ENCODE data around the gene PCSK1.

Gene PCSK1

DNA sequence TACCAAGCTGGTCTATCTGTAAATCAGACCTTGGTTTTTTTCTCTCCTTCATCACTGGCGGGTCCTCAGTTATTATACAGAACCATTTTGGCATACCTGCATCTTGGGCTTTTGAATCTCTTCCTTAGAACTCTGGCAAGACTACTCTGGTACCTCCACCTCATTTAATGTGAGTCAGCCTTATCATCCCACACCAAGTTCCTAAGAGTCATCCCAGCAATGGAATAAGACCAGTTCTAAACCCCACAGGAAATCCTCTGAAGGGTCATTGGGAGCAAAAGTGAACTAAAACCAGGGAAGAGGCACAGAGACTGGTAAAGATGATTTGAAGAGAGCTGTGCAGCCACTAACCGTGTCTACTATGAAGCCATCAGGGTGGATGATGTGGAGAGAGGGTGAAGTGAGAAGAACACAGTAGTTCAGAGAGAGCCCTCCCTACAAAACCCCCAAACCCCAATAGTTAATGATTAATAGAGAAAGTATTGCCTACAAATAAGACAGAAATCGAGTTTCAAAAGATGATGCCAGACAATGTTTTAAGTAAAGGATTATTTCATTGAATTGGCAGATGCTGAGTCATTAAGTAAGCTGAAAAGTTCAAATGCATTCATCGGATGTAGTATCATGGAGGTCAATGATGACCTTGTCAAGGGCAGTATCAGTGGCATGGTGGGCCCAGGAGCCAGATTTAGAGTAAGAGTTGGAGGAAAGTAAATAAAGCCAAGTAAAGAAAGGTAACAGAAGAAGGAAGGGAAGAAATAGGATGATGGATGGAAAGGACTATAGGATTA, 85.4 kb downstream of the PCSK1 start:
- DNase-seq (ENCODE audit: low read depth in 2 of 2): peak in 1 of 2 donors; percentile 48
- H3K4me3 ChIP-seq (replicated peaks in 1 of 2; ENCODE audit: low read depth in 2 of 2, low read length in 2 of 2): no peak overlapping the region
- TF ChIP-seq, protein P1, sequence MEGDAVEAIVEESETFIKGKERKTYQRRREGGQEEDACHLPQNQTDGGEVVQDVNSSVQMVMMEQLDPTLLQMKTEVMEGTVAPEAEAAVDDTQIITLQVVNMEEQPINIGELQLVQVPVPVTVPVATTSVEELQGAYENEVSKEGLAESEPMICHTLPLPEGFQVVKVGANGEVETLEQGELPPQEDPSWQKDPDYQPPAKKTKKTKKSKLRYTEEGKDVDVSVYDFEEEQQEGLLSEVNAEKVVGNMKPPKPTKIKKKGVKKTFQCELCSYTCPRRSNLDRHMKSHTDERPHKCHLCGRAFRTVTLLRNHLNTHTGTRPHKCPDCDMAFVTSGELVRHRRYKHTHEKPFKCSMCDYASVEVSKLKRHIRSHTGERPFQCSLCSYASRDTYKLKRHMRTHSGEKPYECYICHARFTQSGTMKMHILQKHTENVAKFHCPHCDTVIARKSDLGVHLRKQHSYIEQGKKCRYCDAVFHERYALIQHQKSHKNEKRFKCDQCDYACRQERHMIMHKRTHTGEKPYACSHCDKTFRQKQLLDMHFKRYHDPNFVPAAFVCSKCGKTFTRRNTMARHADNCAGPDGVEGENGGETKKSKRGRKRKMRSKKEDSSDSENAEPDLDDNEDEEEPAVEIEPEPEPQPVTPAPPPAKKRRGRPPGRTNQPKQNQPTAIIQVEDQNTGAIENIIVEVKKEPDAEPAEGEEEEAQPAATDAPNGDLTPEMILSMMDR (IDR thresholded peaks at IDR 0.05; ENCODE audit: low read depth, low read length): no peak

DNA sequence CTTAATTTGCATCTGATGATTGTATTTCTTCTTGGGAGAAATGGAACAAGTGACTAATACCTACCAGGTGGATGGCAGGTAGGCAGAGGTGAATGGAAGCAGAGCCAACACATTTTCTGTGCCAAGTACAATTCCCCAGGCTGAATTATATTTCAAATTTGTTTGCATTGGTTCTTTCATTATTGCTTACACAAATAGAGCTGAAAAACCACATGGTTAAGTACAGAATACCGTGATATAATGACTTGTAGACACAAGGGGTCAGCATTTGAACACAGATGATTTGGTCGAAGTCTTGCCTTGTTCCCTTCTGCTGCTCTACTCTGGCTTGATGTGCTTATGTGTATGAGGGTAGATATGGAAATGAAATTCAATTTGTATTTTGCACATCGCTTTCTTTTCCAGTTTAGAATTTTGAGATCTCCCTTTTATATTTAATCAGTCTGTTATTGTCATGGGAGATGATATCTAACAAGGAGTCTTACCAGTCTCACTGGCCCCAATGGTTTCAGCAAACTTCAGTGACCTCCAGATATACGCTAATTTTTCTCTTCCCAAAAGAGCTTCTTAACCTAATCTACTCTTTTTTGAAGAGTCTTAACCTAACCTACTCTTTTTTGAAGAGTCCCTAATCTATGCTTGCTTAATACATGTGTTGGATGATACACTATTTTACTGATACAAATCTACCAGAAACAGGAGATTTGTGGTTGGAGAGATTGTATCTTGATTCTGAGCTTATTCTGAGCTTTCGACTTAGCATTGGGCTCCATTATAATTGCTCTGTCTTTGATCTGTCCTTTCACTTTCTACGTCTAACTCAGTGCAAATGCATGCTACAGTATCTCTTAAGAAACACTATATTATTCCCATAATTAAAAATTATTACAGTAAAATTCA, 88.1 kb downstream of the PCSK1 start:
- no peak overlapping the region for H3K4me3 ChIP-seq (replicated peaks in 1 of 2; ENCODE audit: low read depth in 2 of 2, low read length in 2 of 2)
- TF ChIP-seq, protein P1 (IDR thresholded peaks at IDR 0.05; ENCODE audit: low read depth, low read length): peak; percentile 38
- peak; percentile 92 for DNase-seq (ENCODE audit: low read depth in 2 of 2)

- TF ChIP-seq, protein P1 (IDR thresholded peaks at IDR 0.05; ENCODE audit: low read depth, low read length): no peak
- no peak for DNase-seq (ENCODE audit: low read depth in 2 of 2)
- no peak overlapping the region for H3K4me3 ChIP-seq (replicated peaks in 1 of 2; ENCODE audit: low read depth in 2 of 2, low read length in 2 of 2)
Observed at GRCh38 chr5:96343094-96343493, 90.0 kb downstream of the PCSK1 start.

DNA sequence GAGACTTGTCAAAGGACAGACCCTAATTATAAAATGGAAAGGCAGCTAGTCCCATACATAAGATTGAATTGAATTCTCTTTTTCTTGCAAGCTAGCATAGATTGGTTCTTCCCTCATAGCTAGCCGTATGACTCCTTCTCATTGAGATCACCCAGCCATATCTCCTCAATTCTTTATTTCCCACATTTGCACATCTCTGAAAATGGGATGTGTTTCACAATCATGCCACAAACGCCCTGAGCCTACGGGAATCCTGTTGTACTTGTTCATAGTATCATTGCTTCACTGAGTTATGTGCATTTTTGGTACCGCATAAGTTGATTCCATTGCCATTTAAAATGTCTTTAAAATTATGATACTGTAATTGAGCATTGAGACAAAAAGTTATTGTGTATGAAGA, 90.5 kb downstream of the PCSK1 start:
- TF ChIP-seq, protein P1 (IDR thresholded peaks at IDR 0.05; ENCODE audit: low read depth, low read length): no peak
- peak in 1 of 2 donors; percentile 42 for DNase-seq (ENCODE audit: low read depth in 2 of 2)

More for the DNA sequence above, 90.5 kb downstream of the PCSK1 start:
- H3K4me3 ChIP-seq (replicated peaks in 1 of 2; ENCODE audit: low read depth in 2 of 2, low read length in 2 of 2): no peak overlapping the region

Data from cardiac fibroblast (primary cell).